Fibroblast of lung (primary cell): ENCODE results near the gene GOLGA1.

Experiments used
- EZH2 ChIP-seq: IDR thresholded peaks from 2 replicates; pipeline ENCODE4 v1.5.1; 2012; ENCODE audit warnings: low read length, control low read depth, mild to moderate bottlenecking; ENCODE audit errors: missing control alignments
- TF ChIP-seq, protein P1 (sequence below), 2 donors: IDR thresholded peaks in 1 of 2; conservative IDR thresholded peaks in 1 of 2; 1 replicate in 1 of 2; 2 replicates in 1 of 2; pipeline ENCODE4 v1.5.1; 2011 to 2012; ENCODE audit warnings: low read length in 2 of 2, control low read depth in 1 of 2, inconsistent platforms in 1 of 2, low read depth in 1 of 2, mild to moderate bottlenecking in 1 of 2

DNA sequence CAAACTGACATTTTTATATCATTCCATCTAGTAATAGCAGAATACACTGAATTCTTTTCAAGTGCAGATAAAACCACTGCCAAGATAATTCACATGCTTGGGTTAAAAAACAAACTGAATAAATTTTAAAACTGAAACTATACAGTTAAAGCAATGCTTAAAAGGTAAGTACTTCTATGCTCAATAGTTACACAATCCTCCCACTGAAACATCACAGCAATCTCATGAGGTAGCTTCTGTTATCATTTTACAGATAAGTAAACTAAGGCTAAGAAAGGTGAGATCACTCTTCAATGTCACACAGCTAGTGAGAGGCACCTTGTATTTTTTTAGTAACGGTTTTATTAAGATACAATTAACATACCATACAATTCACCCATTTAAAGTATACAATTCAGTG lies 13.4 kb upstream of the GOLGA1 start:
- TF ChIP-seq, protein P1, sequence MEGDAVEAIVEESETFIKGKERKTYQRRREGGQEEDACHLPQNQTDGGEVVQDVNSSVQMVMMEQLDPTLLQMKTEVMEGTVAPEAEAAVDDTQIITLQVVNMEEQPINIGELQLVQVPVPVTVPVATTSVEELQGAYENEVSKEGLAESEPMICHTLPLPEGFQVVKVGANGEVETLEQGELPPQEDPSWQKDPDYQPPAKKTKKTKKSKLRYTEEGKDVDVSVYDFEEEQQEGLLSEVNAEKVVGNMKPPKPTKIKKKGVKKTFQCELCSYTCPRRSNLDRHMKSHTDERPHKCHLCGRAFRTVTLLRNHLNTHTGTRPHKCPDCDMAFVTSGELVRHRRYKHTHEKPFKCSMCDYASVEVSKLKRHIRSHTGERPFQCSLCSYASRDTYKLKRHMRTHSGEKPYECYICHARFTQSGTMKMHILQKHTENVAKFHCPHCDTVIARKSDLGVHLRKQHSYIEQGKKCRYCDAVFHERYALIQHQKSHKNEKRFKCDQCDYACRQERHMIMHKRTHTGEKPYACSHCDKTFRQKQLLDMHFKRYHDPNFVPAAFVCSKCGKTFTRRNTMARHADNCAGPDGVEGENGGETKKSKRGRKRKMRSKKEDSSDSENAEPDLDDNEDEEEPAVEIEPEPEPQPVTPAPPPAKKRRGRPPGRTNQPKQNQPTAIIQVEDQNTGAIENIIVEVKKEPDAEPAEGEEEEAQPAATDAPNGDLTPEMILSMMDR (conservative IDR thresholded peaks at IDR 0.05 in 1 of 2, IDR thresholded peaks at IDR 0.05 in 1 of 2; ENCODE audit: low read depth in 1 of 2, low read length in 2 of 2), result no peak
- no peak for TF ChIP-seq EZH2
